ENCODE data around the gene PPIL4.

PPIL4 gene

GRCh38 chr6:149545754-149546471, at the start of gene PPIL4:
Gene PPIL4 (minus strand): TSS chr6:149546043. CDS start chr6:149546005, 38 bp downstream.
- Histone ChIP-seq H3K27me3 (ENCODE audit: control insufficient read depth, low read length) (no peaks in the 10 kb centered on the region), H3K4me2 (ENCODE audit: low read length) (peak within 1 kb of the TSS; percentile 90), H3K36me3 (ENCODE audit: control insufficient read depth, low read length) (peaks cover 15% of the 10 kb centered on the region), H3K9me3 (ENCODE audit: control insufficient read depth, insufficient read depth, low read length) (no peaks in the 10 kb centered on the region), H3K4me1 (ENCODE audit: control insufficient read depth, low read length) (peaks cover 21% of the 10 kb centered on the region), H4K20me1 (ENCODE audit: control insufficient read depth, insufficient read depth, low read depth, low read length) (peaks cover 3% of the 10 kb centered on the region; the same call in 1 of the 2 replicates), H3F3A (ENCODE audit: control insufficient read depth, insufficient read depth) (peaks cover 5% of the 10 kb centered on the region; the same call in 1 of the 2 replicates), H3K27ac (ENCODE audit: low read depth, low read length) (peak within 1 kb of the TSS; percentile 72), H3K79me2 (ENCODE audit: control insufficient read depth, low read length) (peaks cover 48% of the 10 kb centered on the region), H3K4me3 (ENCODE audit: low read length) (peak within 1 kb of the TSS; percentile 92), H3K9me2 (replicated peaks; ENCODE audit: control insufficient read depth, low read length) (no peaks in the 10 kb centered on the region)
- TF ChIP-seq CTCF (IDR thresholded peaks at IDR 0.05; ENCODE audit: low read depth, low read length, poor library complexity, severe bottlenecking): peak; percentile 100
- TF ChIP-seq EZH2phosphoT487 (IDR thresholded peaks at IDR 0.05; ENCODE audit: borderline replicate concordance, low read length): no peak

GRCh38 chr6:149593408-149593807, 47.6 kb upstream of the PPIL4 start:
- H3K4me2 ChIP-seq (ENCODE audit: low read length): no peak overlapping the region
- no peak overlapping the region for H3K27ac ChIP-seq (ENCODE audit: low read depth, low read length)
- peaks cover 51% of the 10 kb centered on the region for H3K36me3 ChIP-seq (ENCODE audit: control insufficient read depth, low read length)
- H3K27me3 ChIP-seq (ENCODE audit: control insufficient read depth, low read length): no peaks in the 10 kb centered on the region
- H3K79me2 ChIP-seq (ENCODE audit: control insufficient read depth, low read length): no peaks in the 10 kb centered on the region
- H3K4me1 ChIP-seq (ENCODE audit: control insufficient read depth, low read length): no peaks in the 10 kb centered on the region
- H3K4me3 ChIP-seq (ENCODE audit: low read length): no peak overlapping the region
- H3F3A ChIP-seq (ENCODE audit: control insufficient read depth, insufficient read depth): peaks cover 15% of the 10 kb centered on the region; the same call in 1 of the 2 replicates
- no peaks in the 10 kb centered on the region for H4K20me1 ChIP-seq (ENCODE audit: control insufficient read depth, insufficient read depth, low read depth, low read length)
- no peaks in the 10 kb centered on the region for H3K9me3 ChIP-seq (ENCODE audit: control insufficient read depth, insufficient read depth, low read length)
- no peaks in the 10 kb centered on the region for H3K9me2 ChIP-seq (replicated peaks; ENCODE audit: control insufficient read depth, low read length)
- no peak for TF ChIP-seq CTCF (IDR thresholded peaks at IDR 0.05; ENCODE audit: low read depth, low read length, poor library complexity, severe bottlenecking)
- TF ChIP-seq EZH2phosphoT487 (IDR thresholded peaks at IDR 0.05; ENCODE audit: borderline replicate concordance, low read length): no peak

- H3K4me3 ChIP-seq (ENCODE audit: low read length): no peak overlapping the region
- peaks cover 15% of the 10 kb centered on the region; the same call in 1 of the 2 replicates for H3F3A ChIP-seq (ENCODE audit: control insufficient read depth, insufficient read depth)
- H3K36me3 ChIP-seq (ENCODE audit: control insufficient read depth, low read length): peaks cover 53% of the 10 kb centered on the region
- H3K27ac ChIP-seq (ENCODE audit: low read depth, low read length): no peak overlapping the region
- no peaks in the 10 kb centered on the region for H3K4me1 ChIP-seq (ENCODE audit: control insufficient read depth, low read length)
- no peaks in the 10 kb centered on the region for H3K9me2 ChIP-seq (replicated peaks; ENCODE audit: control insufficient read depth, low read length)
- H3K79me2 ChIP-seq (ENCODE audit: control insufficient read depth, low read length): no peaks in the 10 kb centered on the region
- H3K9me3 ChIP-seq (ENCODE audit: control insufficient read depth, insufficient read depth, low read length): no peaks in the 10 kb centered on the region
- no peaks in the 10 kb centered on the region for H3K27me3 ChIP-seq (ENCODE audit: control insufficient read depth, low read length)
- no peaks in the 10 kb centered on the region for H4K20me1 ChIP-seq (ENCODE audit: control insufficient read depth, insufficient read depth, low read depth, low read length)
- no peak overlapping the region for H3K4me2 ChIP-seq (ENCODE audit: low read length)
- TF ChIP-seq CTCF (IDR thresholded peaks at IDR 0.05; ENCODE audit: low read depth, low read length, poor library complexity, severe bottlenecking) (no peak), EZH2phosphoT487 (IDR thresholded peaks at IDR 0.05; ENCODE audit: borderline replicate concordance, low read length) (no peak)
These were observed 47.1 kb upstream of the PPIL4 start for GRCh38 chr6:149592983-149593382.
